Kidney (tissue), 14 donors: ENCODE results near the gene DCP1A. TPM values are rescaled to one million over a fixed set of nuclear protein-coding genes. Genes with fewer than 3 reads are reported as not detected.
"Not testable (repeated sequence)": the region's sequence is repeated elsewhere in the genome, so short reads cannot be mapped to it uniquely, and the experiment has no call there.

ENCODE experiments used
- DNase-seq, 5 donors: peaks; one replicate each; pipeline ENCODE4 v3.0.0-alpha.2; 2013 to 2020
- FAIRE-seq: peaks from 2 replicates; lab custom pipeline; 2012; peaks lifted over from hg19 to GRCh38; lab: Jason Lieb, UNC
- H3K27ac ChIP-seq, 2 donors: one replicate each; pipeline ENCODE4 v1.7.0; 2013; ENCODE audit warnings: low read depth in 2 of 2, low read length in 2 of 2, inconsistent platforms in 1 of 2
- H3K27me3 ChIP-seq: one replicate; pipeline ENCODE4 v1.7.1; 2013; ENCODE audit warnings: low read length, inconsistent platforms; ENCODE audit not compliant: control insufficient read depth, insufficient read depth
- H3K36me3 ChIP-seq, 3 donors: one replicate each; pipeline versions ENCODE4 v1.7.0 to v1.7.1; 2013; ENCODE audit warnings: low read length in 3 of 3, control low read depth in 1 of 3, inconsistent platforms in 1 of 3; ENCODE audit not compliant: insufficient read depth in 3 of 3, control insufficient read depth in 2 of 3
- H3K4me1 ChIP-seq, 3 donors: one replicate each; pipeline versions ENCODE4 v1.7.0 to v1.7.1; 2013; ENCODE audit warnings: low read length in 3 of 3, inconsistent platforms in 1 of 3, low read depth in 1 of 3; ENCODE audit not compliant: control insufficient read depth in 2 of 3, insufficient read depth in 2 of 3
- H3K4me3 ChIP-seq, 3 donors: one replicate each; pipeline versions ENCODE4 v1.7.0 to v1.8.1; 2013; ENCODE audit warnings: low read length in 3 of 3, control low read depth in 1 of 3, inconsistent platforms in 1 of 3
- H3K9ac ChIP-seq, 3 donors: one replicate each; pipeline versions ENCODE4 v1.7.0 to v1.7.1; 2013; ENCODE audit warnings: low read length in 3 of 3, control low read depth in 1 of 3, inconsistent platforms in 1 of 3
- H3K9me3 ChIP-seq, 3 donors: one replicate each; pipeline versions ENCODE4 v1.7.0 to v1.7.1; 2013; ENCODE audit warnings: low read length in 3 of 3, control low read depth in 1 of 3, inconsistent platforms in 1 of 3; ENCODE audit not compliant: control insufficient read depth in 2 of 3, insufficient read depth in 1 of 3
- CTCF ChIP-seq: IDR thresholded peaks from 3 replicates; pipeline ENCODE4 v1.5.1; 2012; ENCODE audit warnings: mild to moderate bottlenecking, moderate library complexity, borderline replicate concordance; ENCODE audit not compliant: insufficient read depth; ENCODE audit errors: extremely low read depth
- intact Hi-C: fragments of 100-400 bp; cut with DNase I; formaldehyde crosslinking; loops from one replicate; pipeline ENCODE4 v1.11.1; 2022
- polyA plus RNA-seq: library from polyadenylated mRNA; stranded (reverse); fragments of 350-450 nt; fragmentation: Illumina TruSeq; extraction: RNeasy Lipid Tissue Mini Kit (QIAGEN cat#74804); gene quantifications from one replicate; pipeline ENCODE4 v1.2.3, GENCODE V29; 2014; ENCODE audit warnings: low read depth, low replicate concordance; ENCODE audit not compliant: insufficient read depth
- total RNA-seq: library from RNA; stranded (reverse); fragmentation: NEBNext Ultra II Directional; extraction: Animal tissue kit (Norgen Biotek cat#: 25700); gene quantifications from one replicate; pipeline ENCODE4 v1.2.1, GENCODE V29; 2021
- donor health status: control.
- donor health status: control.
- donor health status: control.
- donor health status: control.
- donor health status: control.
- donor health status: DM: yes; HTN: yes; CAD: no.
- donor health status: Normal renal cell carcinoma (clear cell type).

Gene DCP1A
- total and polyA plus RNA-seq, 2 donors from 2014 or later, result 4.9 to 21.0 TPM

- Histone ChIP-seq H3K4me3 (no peak overlapping the region), H3K36me3 (no peaks in the 10 kb centered on the region), H3K9ac (no peak overlapping the region), H3K27ac (no peak overlapping the region), H3K9me3 (no peaks in the 10 kb centered on the region), H3K4me1 (no peaks in the 10 kb centered on the region), H3K27me3 (no peaks in the 10 kb centered on the region)
- intact Hi-C loops, result no loop called here
- no peak for TF ChIP-seq CTCF
- DNase-seq, result no peak
- no peak for FAIRE-seq
These were observed 10.1 kb upstream of the DCP1A start for GRCh38 chr3:53357458-53357857.

DNA sequence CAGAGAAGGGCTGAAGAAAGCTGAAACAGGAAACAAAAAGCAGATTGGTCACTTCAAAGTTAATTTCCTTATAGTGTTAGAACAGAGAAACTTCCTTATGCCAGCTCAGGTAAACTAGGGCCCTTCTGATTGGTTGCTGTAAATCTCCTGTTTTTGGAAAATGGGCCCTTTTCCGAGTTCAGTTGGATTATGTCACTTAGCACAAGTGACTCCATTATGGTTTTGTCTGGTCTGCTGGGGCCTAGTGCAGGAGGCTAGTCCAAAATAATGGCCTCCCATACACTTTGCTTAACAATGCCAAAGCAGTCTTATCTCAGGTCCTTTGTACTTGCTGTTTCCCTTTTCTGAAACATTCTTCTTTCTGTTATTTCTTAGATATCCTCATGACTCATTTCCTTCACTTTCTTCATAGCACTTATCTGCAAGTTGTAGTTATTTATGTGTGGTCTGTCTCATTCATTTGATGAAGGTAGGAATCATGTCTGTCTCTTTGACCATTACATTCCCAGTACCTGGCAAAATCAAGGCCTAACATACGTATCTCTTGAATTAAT, 7.7 kb upstream of the DCP1A start:
- no peak overlapping the region for H3K9ac ChIP-seq
- FAIRE-seq, result no peak
- intact Hi-C loops, result no loop called here
- no peaks in the 10 kb centered on the region for H3K36me3 ChIP-seq
- no peak for DNase-seq
- TF ChIP-seq CTCF, result no peak
- no peaks in the 10 kb centered on the region for H3K4me1 ChIP-seq
- H3K4me3 ChIP-seq, result no peak overlapping the region
- H3K27me3 ChIP-seq, result no peaks in the 10 kb centered on the region
- no peaks in the 10 kb centered on the region for H3K9me3 ChIP-seq
- no peak overlapping the region for H3K27ac ChIP-seq

GRCh38 chr3:53353202-53353601, 5.9 kb upstream of the DCP1A start:
- intact Hi-C loops, result no loop called here
- Histone ChIP-seq H3K4me3 (no peak overlapping the region), H3K9me3 (no peaks in the 10 kb centered on the region), H3K9ac (no peak overlapping the region), H3K4me1 (no peaks in the 10 kb centered on the region), H3K27me3 (no peaks in the 10 kb centered on the region), H3K36me3 (no peaks in the 10 kb centered on the region), H3K27ac (no peak overlapping the region)
- FAIRE-seq (no peak), DNase-seq (no peak)
- no peak for TF ChIP-seq CTCF

GRCh38 chr3:53350652-53351051, 3.3 kb upstream of the DCP1A start:
- DNase-seq (peak in 3 of 5 donors; percentile 19 to 49 (median 31)), FAIRE-seq (no peak)
- Histone ChIP-seq H3K27me3 (no peaks in the 10 kb centered on the region), H3K4me3 (no peak overlapping the region), H3K4me1 (peaks cover 0 to 6% (median 4%) of the 10 kb centered on the region in 3 donors), H3K9ac (no peak overlapping the region), H3K27ac (no peak overlapping the region), H3K9me3 (no peaks in the 10 kb centered on the region), H3K36me3 (no peaks in the 10 kb centered on the region)
- no peak for TF ChIP-seq CTCF
- intact Hi-C loops, result no loop called here

GRCh38 chr3:53348118-53348517, 775 bp upstream of the DCP1A start:
- intact Hi-C loops, FAIRE-seq, H3K4me1 ChIP-seq, H3K36me3 ChIP-seq, H3K27me3 ChIP-seq, DNase-seq, H3K9me3 ChIP-seq: not testable (repeated sequence)
- Histone ChIP-seq H3K27ac (peak overlapping the region; percentile 88 to 95), H3K4me3 (peak overlapping the region; percentile 59 to 95 (median 87)), H3K9ac (peak overlapping the region in 2 of 3 donors; percentile 52 to 99)
